GM12875 (cell line): ENCODE data around the gene KIFAP3.

Experiments
- H3K4me3 ChIP-seq: one replicate; pipeline ENCODE4 v1.5.1; 2011; ENCODE audit warnings: low read depth, low read length, control low read depth
- CTCF ChIP-seq: IDR thresholded peaks from 2 replicates; pipeline ENCODE4 v1.5.1; 2011; ENCODE audit warnings: low read depth, mild to moderate bottlenecking, control low read depth, inconsistent platforms, low read length, moderate library complexity, borderline replicate concordance; ENCODE audit not compliant: insufficient read depth

Gene KIFAP3

GRCh38 chr1:170049176-170049800 is 25.2 kb downstream of the KIFAP3 start:
- TF ChIP-seq CTCF = no peak
- no peak overlapping the region for H3K4me3 ChIP-seq

- H3K4me3 ChIP-seq = no peak overlapping the region
- no peak for TF ChIP-seq CTCF
Observed at GRCh38 chr1:170048515-170048914, 26.0 kb downstream of the KIFAP3 start.

- no peak overlapping the region for H3K4me3 ChIP-seq
- no peak for TF ChIP-seq CTCF
Observed at GRCh38 chr1:170044187-170044586, 30.3 kb downstream of the KIFAP3 start.

- H3K4me3 ChIP-seq = no peak overlapping the region
- TF ChIP-seq CTCF = no peak
Observed at GRCh38 chr1:170041423-170042192, 32.9 kb downstream of the KIFAP3 start.

- TF ChIP-seq CTCF = no peak
- H3K4me3 ChIP-seq = no peak overlapping the region
Observed at GRCh38 chr1:170032531-170033280, 41.8 kb downstream of the KIFAP3 start.

- no peak for TF ChIP-seq CTCF
Observed at GRCh38 chr1:170030212-170030611, 44.3 kb downstream of the KIFAP3 start.

GRCh38 chr1:170027760-170028159 is 46.7 kb downstream of the KIFAP3 start:
- no peak overlapping the region for H3K4me3 ChIP-seq
- no peak for TF ChIP-seq CTCF

More at GRCh38 chr1:170030212-170030611, 44.3 kb downstream of the KIFAP3 start:
- no peak overlapping the region for H3K4me3 ChIP-seq
